GM19463 (cell line): ENCODE data around the gene U2AF2.

ENCODE experiments used
- ATAC-seq: cut with Tn5 transposase; IDR thresholded peaks from one replicate; pipeline ENCODE4 v1.9.1; 2021; ENCODE audit warnings: mild to moderate bottlenecking, moderate library complexity; ENCODE audit not compliant: unreplicated experiment

U2AF2 gene

GRCh38 chr19:55642153-55643002 is 12.5 kb upstream of the U2AF2 start:
- ATAC-seq, result peak; percentile 1

- ATAC-seq, result peak; percentile 39
These were observed 11.6 kb upstream of the U2AF2 start, which contains the start of gene ZNF581 for GRCh38 chr19:55643003-55643886. Gene ZNF581, plus strand, starts transcription at chr19:55643649. Its CDS starts 923 bp downstream, at chr19:55644572.

- ATAC-seq, result no peak
These were observed 11.0 kb upstream of the U2AF2 start for GRCh38 chr19:55643887-55644176.

GRCh38 chr19:55644191-55644833 is 10.5 kb upstream of the U2AF2 start:
- ATAC-seq, result no peak

GRCh38 chr19:55644842-55645511 is 9.9 kb upstream of the U2AF2 start:
- no peak for ATAC-seq

- ATAC-seq, result no peak
These were observed 9.3 kb upstream of the U2AF2 start for GRCh38 chr19:55645512-55645881.

GRCh38 chr19:55646889-55647731 is 7.7 kb upstream of the U2AF2 start:
- no peak for ATAC-seq

GRCh38 chr19:55647732-55648584 is 6.9 kb upstream of the U2AF2 start, which contains the start of gene CCDC106:
Gene CCDC106, plus strand, starts transcription at chr19:55648212. Its CDS starts 835 bp downstream, at chr19:55649047.
- peak; percentile 36 for ATAC-seq

- ATAC-seq, result no peak
These were observed 6.1 kb upstream of the U2AF2 start for GRCh38 chr19:55648585-55649267.

- ATAC-seq, result no peak
These were observed 5.3 kb upstream of the U2AF2 start for GRCh38 chr19:55649268-55650125.

- ATAC-seq, result no peak
These were observed 4.7 kb upstream of the U2AF2 start for GRCh38 chr19:55650126-55650557.

GRCh38 chr19:55650602-55651230 is 4.1 kb upstream of the U2AF2 start:
- ATAC-seq, result no peak

- no peak for ATAC-seq
These were observed 3.6 kb upstream of the U2AF2 start for GRCh38 chr19:55651236-55651635.

- no peak for ATAC-seq
These were observed 2.3 kb upstream of the U2AF2 start for GRCh38 chr19:55652311-55653128.

GRCh38 chr19:55653651-55654322 is 1.0 kb upstream of the U2AF2 start:
- ATAC-seq, result peak; percentile 40
